BE2C (cell line): ENCODE results near the gene EGLN3.
"Not testable (repeated sequence)": the region's sequence is repeated elsewhere in the genome, so short reads cannot be mapped to it uniquely, and the experiment has no call there.

Experiments used
- DNase-seq: peaks from one replicate; pipeline ENCODE4 v3.0.0-alpha.2; 2020
- H3K27me3 ChIP-seq: fragments of 250-450 bp; sonication (Bioruptor Pico); 2 replicates; pipeline ENCODE4 v1.5.1; 2020; ENCODE audit warnings: mild to moderate bottlenecking
- H3K36me3 ChIP-seq: fragments of 250-450 bp; sonication (Bioruptor Pico); 2 replicates; pipeline ENCODE4 v1.5.1; 2020; ENCODE audit warnings: mild to moderate bottlenecking
- H3K4me1 ChIP-seq: fragments of 250-450 bp; sonication (Bioruptor Pico); 2 replicates; pipeline ENCODE4 v1.5.1; 2020
- H3K4me3 ChIP-seq: 2 replicates; pipeline ENCODE4 v1.5.1; 2011; ENCODE audit warnings: low read depth, low read length
- H3K9me3 ChIP-seq: fragments of 250-450 bp; sonication (Bioruptor Pico); 2 replicates; pipeline ENCODE4 v1.5.1; 2020
- TF ChIP-seq, protein P1 (sequence below): IDR thresholded peaks from 2 replicates; pipeline ENCODE4 v1.5.1; 2012; ENCODE audit warnings: mild to moderate bottlenecking, low read depth, low read length

Gene EGLN3

DNA sequence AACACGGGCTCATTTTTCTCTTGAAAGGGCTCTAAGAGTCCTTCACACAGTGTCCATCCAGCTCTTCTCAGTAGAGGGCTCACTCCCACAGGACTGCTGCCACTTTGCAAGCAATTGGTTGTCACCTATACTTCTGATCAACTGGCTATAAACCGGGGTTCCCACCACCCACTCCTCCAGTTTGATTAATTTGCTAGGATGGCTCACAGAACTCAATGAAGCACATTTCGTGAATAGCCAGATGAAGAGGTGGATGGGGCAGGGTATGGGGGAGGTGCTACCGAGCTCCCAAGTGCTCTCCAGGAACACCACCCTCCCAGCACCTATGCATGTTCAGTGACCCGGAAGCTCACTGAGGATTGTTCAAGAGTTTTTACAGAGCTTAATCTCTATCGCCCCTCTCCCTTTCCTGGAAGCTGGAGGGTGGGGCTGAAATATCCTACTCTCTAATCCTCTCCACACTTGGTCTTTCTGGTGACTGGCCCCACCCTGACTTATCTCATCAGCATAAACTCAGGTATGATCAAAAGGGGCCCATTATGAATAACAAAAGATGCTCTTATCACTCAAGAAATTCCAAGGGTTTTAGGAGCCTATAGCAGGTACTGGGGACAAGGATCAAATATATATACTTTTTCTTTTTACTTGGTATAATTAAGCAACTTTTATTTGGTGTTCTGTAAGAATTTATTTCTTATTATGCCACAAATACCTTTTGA, 13.9 kb upstream of the EGLN3 start:
- peaks cover 7% of the 10 kb centered on the region; the same call in 1 of the 2 replicates for H3K4me1 ChIP-seq
- no peaks in the 10 kb centered on the region for H3K27me3 ChIP-seq
- no peak overlapping the region for H3K4me3 ChIP-seq
- H3K36me3 ChIP-seq = no peaks in the 10 kb centered on the region
- H3K9me3 ChIP-seq = no peaks in the 10 kb centered on the region
- TF ChIP-seq, protein P1, sequence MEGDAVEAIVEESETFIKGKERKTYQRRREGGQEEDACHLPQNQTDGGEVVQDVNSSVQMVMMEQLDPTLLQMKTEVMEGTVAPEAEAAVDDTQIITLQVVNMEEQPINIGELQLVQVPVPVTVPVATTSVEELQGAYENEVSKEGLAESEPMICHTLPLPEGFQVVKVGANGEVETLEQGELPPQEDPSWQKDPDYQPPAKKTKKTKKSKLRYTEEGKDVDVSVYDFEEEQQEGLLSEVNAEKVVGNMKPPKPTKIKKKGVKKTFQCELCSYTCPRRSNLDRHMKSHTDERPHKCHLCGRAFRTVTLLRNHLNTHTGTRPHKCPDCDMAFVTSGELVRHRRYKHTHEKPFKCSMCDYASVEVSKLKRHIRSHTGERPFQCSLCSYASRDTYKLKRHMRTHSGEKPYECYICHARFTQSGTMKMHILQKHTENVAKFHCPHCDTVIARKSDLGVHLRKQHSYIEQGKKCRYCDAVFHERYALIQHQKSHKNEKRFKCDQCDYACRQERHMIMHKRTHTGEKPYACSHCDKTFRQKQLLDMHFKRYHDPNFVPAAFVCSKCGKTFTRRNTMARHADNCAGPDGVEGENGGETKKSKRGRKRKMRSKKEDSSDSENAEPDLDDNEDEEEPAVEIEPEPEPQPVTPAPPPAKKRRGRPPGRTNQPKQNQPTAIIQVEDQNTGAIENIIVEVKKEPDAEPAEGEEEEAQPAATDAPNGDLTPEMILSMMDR = no peak
- no peak for DNase-seq

DNA sequence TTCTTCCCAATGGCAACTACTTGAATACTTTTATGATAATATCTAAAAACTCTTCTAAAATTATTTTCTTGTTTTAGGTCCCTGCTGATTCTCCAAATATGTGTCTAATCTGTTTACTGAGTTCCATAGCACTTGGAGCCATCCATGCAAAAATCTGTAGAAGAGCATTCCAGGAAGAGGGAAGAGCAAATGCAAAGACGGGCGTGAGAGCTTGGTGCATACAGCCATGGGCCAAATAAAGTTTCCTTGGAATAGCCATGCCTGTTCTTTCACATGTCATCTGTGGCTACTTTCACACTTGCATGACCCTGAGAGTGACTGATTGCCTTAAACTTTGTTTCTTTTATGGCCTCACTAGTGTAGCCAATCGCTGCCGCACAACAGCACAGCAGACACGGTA, 13.0 kb upstream of the EGLN3 start:
- TF ChIP-seq, protein P1 = no peak
- no peak overlapping the region for H3K4me3 ChIP-seq
- no peak for DNase-seq
- no peaks in the 10 kb centered on the region for H3K36me3 ChIP-seq
- H3K4me1 ChIP-seq = peaks cover 12% of the 10 kb centered on the region
- no peaks in the 10 kb centered on the region for H3K9me3 ChIP-seq
- no peaks in the 10 kb centered on the region for H3K27me3 ChIP-seq

DNA sequence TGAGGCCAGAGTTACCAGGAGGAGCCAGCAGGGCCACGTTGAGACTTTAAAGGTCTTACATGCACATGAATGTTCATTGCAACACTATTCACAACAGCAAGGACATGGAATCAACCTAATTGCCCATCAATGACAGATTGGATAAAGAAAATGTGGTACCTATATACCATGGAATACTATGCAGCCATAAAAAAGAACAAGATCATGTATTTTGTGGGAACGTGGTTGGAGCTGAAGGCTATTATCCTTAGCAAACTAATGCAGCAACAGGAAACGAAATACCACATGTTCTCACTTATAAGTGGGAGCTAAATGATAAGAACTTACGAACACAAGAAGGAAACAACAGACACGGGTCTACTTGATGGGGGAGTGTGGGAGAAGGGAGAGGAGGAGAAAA, 11.6 kb upstream of the EGLN3 start:
- peaks cover 21% of the 10 kb centered on the region for H3K4me1 ChIP-seq
- H3K9me3 ChIP-seq, H3K36me3 ChIP-seq, H3K27me3 ChIP-seq, H3K4me3 ChIP-seq, DNase-seq: not testable (repeated sequence)

DNA sequence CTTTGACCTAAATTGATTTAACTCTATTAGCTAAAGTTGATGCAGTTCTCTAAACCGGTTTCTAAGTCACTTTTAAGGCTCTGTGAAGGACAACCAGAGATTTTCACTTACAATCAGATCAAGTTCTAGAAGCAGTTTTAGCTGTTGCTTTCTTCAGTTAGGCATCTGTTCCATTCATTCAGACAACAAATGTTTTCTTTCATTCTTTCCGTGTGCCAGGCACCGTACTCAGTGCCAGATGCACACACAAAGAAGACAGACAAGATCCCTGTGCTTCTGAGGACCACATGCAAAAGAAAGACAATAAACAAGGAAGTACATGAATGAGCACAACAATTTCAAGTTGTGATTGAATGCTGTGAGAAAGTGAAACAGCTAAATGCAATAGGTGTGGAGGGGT, 11.1 kb upstream of the EGLN3 start:
- no peak for DNase-seq
- Histone ChIP-seq H3K4me1 (peaks cover 21% of the 10 kb centered on the region), H3K9me3 (no peaks in the 10 kb centered on the region), H3K36me3 (no peaks in the 10 kb centered on the region), H3K27me3 (no peaks in the 10 kb centered on the region), H3K4me3 (no peak overlapping the region)
- TF ChIP-seq, protein P1 = no peak

DNA sequence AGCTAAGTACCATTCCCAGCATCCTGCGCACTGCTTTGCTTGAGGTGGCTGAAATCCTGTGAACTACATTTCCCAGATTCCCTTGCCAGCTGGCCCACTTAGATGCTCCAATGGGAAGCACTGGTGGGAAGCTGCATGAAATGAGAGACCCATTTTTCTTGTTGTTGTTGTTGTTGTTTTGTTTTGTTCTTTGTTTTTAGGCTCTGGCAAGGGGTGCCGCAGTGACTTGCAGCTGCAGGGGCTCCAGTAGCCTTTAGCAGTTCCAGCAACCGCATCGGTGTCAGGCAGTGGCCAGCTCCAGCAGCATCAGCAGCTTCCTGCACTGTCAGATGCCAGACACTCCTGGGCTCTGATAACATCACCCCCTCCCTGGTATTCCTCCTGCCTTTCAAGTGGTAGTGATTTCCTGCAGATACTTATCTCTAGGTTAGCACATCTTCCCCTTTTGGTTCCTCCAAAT, 8.8 kb upstream of the EGLN3 start:
- peak overlapping the region; percentile 53 for H3K4me3 ChIP-seq
- no peaks in the 10 kb centered on the region for H3K36me3 ChIP-seq
- no peaks in the 10 kb centered on the region for H3K9me3 ChIP-seq
- H3K4me1 ChIP-seq = peaks cover 20% of the 10 kb centered on the region
- DNase-seq = peak; percentile 71
- no peaks in the 10 kb centered on the region for H3K27me3 ChIP-seq
- TF ChIP-seq, protein P1 = no peak

DNA sequence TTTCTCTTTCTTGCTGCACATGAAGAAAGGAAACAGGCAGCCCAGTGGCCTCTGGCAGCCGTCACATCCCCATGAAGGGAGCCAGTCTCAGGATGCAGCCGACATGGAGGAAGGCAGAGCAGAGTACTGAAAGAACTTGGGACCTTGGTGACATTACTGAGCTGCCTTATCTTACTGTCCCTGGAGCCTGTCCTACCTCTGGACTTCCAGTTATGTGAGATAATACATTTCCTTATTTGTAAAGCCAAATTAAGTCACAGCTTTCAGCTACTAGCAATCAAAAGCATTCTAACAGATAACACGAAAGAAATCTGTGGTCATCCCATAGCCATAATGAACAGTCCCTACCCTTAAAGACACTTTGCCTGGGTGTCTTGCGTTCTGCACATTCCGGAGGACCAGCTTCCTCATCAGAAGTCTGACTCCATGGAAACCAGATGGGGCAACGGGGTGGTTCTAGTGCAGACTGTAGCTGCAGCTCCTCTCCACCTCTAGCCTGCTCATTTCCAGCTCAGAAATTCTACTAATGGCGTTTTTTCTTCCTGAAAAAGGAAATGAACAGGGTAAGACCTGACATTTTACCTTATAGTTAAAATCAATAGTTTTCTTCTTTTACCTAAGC, 7.8 kb upstream of the EGLN3 start:
- Histone ChIP-seq H3K27me3 (no peaks in the 10 kb centered on the region), H3K36me3 (no peaks in the 10 kb centered on the region), H3K4me1 (peaks cover 27% of the 10 kb centered on the region), H3K9me3 (no peaks in the 10 kb centered on the region), H3K4me3 (no peak overlapping the region)
- no peak for DNase-seq
- TF ChIP-seq, protein P1 = no peak
